Right lobe of liver (tissue), 4 donors: ENCODE measurements around the gene ANKRD27.

ENCODE experiments used
- CTCF ChIP-seq, 4 donors: fragments of 200-600 bp in 3 of 4; fragments of 450-650 bp in 1 of 4; IDR thresholded peaks; one replicate each; pipeline versions ENCODE4 v1.5.1 to v1.8.0; 2016 to 2022; ENCODE audit warnings: antibody characterized with exemption in 4 of 4, mild to moderate bottlenecking in 2 of 4
- POLR2A ChIP-seq: fragments of 450-650 bp; IDR thresholded peaks from one replicate; pipeline ENCODE4 v1.6.1; 2017; ENCODE audit warnings: antibody characterized with exemption, mild to moderate bottlenecking
- donor health status: DM: no; HTN: no; CAD: no.
- donor health status: DM: no; HTN: no; CAD: no.
- donor health status: DM: no; HTN: yes; CAD: no.

DNA sequence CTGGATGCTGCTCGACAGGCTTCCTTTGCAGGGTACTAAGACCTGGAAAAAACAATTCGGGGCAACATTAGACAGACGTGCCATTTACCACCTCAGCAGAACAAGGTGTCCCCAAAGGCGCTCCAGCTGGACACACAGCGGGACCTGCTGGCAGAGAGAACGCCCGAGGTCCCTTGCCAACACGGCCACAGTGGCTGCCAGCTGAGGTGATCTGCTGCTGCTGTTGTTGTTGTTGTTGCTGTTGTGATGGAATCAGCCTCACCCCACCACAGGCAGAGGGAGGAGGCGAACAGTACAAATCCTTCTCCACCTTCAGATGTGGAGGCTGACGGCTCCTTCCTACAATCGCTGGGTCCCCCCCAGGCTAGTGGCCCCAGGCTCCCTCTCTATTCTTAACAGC is 25.2 kb downstream of the ANKRD27 start:
- TF ChIP-seq CTCF (IDR thresholded peaks at IDR 0.05) (no peak), POLR2A (no peak)
